HepG2 (cell line): ENCODE data around the gene CTXN1. TPM values are rescaled to one million over a fixed set of nuclear protein-coding genes. Genes with fewer than 3 reads are reported as not detected.

ENCODE experiments used
- ATAC-seq: fragments of 200-7000 bp; cut with Tn5 transposase; 3 replicates; pipeline ENCODE4 v1.9.1; 2020; ENCODE audit warnings: mild to moderate bottlenecking, moderate library complexity
- BruUV-seq: library from RNA; stranded (reverse); fragments of 400-500 nt; replicated peaks from 2 replicates; lab custom pipeline; 2021; lab: Mats Ljungman, UMichigan
- CTCF ChIA-PET: fragments of 300-600 bp; formaldehyde crosslinking; extraction: SDS; loops from one replicate; lab custom pipeline; 2021; ENCODE audit warnings: low total read pairs, inconsistent platforms, low intra/inter-chr PET ratio; lab: Yijun Ruan, JAX
- POLR2A ChIA-PET: fragments of 350-600 bp; sonication (Branson Sonifier 250); formaldehyde crosslinking; loops from one replicate; lab custom pipeline; 2020; ENCODE audit warnings: antibody characterized with exemption, inconsistent platforms; lab: Yijun Ruan, JAX
- DNase-seq: peaks from one replicate; pipeline ENCODE4 v3.0.0-alpha.2; 2015; ENCODE audit warnings: low spot score
- FAIRE-seq: peaks from 3 replicates; lab custom pipeline; 2011; peaks lifted over from hg19 to GRCh38; lab: Jason Lieb, UNC
- H2AFZ ChIP-seq: one replicate; pipeline ENCODE4 v1.6.1; 2011; ENCODE audit warnings: low read length, inconsistent platforms
- H3K27ac ChIP-seq: fragments of 300-600 bp; 3 replicates; pipeline ENCODE4 v1.8.0; 2011; ENCODE audit warnings: mixed run types, mild to moderate bottlenecking, mixed read lengths, low read length, inconsistent platforms; ENCODE audit not compliant: insufficient read depth; ENCODE audit errors: extremely low read length
- H3K27me3 ChIP-seq, 2 experiments: fragments of 200-600 bp in 1 of 2; 2 replicates in 1 of 2; 3 replicates in 1 of 2; pipeline versions ENCODE4 v1.6.0 to v1.8.0; 2011; ENCODE audit warnings: low read length in 2 of 2, mild to moderate bottlenecking in 2 of 2, moderate library complexity in 2 of 2, inconsistent platforms in 1 of 2; ENCODE audit not compliant: insufficient read depth in 2 of 2, control insufficient read depth in 1 of 2
- H3K36me3 ChIP-seq, 2 experiments: fragments of 200-600 bp in 1 of 2; replicated peaks in 1 of 2; 2 replicates in 1 of 2; 3 replicates in 1 of 2; pipeline versions ENCODE4 v1.5.1 to v1.8.0; 2011; ENCODE audit warnings: low read length in 2 of 2, inconsistent platforms in 1 of 2; ENCODE audit not compliant: insufficient read depth in 2 of 2, control insufficient read depth in 1 of 2
- H3K4me1 ChIP-seq: 2 replicates; pipeline ENCODE4 v1.5.1; 2012; ENCODE audit warnings: low read length, inconsistent platforms; ENCODE audit not compliant: insufficient read depth
- H3K4me2 ChIP-seq: 2 replicates; pipeline ENCODE4 v1.6.0; 2011; ENCODE audit warnings: low read depth, low read length, inconsistent platforms
- H3K4me3 ChIP-seq, 3 experiments: fragments of 200-600 bp in 1 of 3; sonication (generic), shearing (Covaris generic) in 1 of 3; replicated peaks in 1 of 3; 2 replicates each; pipeline ENCODE4 v1.5.1; 2011 to 2016; ENCODE audit warnings: low read length in 3 of 3, inconsistent platforms in 2 of 3, low read depth in 2 of 3, mild to moderate bottlenecking in 2 of 3, control low read depth in 1 of 3, mixed read lengths in 1 of 3; ENCODE audit not compliant: insufficient read depth in 1 of 3
- H3K79me2 ChIP-seq: one replicate; pipeline ENCODE4 v1.6.1; 2011; ENCODE audit warnings: low read length, inconsistent platforms; ENCODE audit not compliant: insufficient read depth
- H3K9ac ChIP-seq: 2 replicates; pipeline ENCODE4 v1.6.0; 2011; ENCODE audit warnings: mild to moderate bottlenecking, low read depth, low read length, inconsistent platforms; ENCODE audit not compliant: insufficient read depth
- H3K9me3 ChIP-seq: 2 replicates; pipeline ENCODE4 v1.5.1; 2012; ENCODE audit warnings: mild to moderate bottlenecking, low read length
- H4K20me1 ChIP-seq: 2 replicates; pipeline ENCODE4 v1.6.0; 2011; ENCODE audit warnings: inconsistent platforms, mild to moderate bottlenecking, low read length, moderate library complexity; ENCODE audit not compliant: insufficient read depth
- AGO1 ChIP-seq: fragments of 200-400 bp; formaldehyde crosslinking; IDR thresholded peaks from 2 replicates; pipeline ENCODE4 v1.6.1; 2017; ENCODE audit warnings: mild to moderate bottlenecking, low read depth, low read length, moderate library complexity; ENCODE audit not compliant: poor library complexity, severe bottlenecking
- AGO2 ChIP-seq: fragments of 200-400 bp; formaldehyde crosslinking; optimal IDR thresholded peaks from 2 replicates; pipeline ENCODE3; 2017; ENCODE audit warnings: mild to moderate bottlenecking, low read depth, low read length, moderate library complexity
- AKAP8 ChIP-seq: sonication (generic); formaldehyde crosslinking; IDR thresholded peaks from 2 replicates; pipeline ENCODE4 v1.5.1; 2020; ENCODE audit warnings: mild to moderate bottlenecking, missing genetic modification reagents
- ARNT ChIP-seq: fragments of 450-650 bp; IDR thresholded peaks from 2 replicates; pipeline ENCODE4 v1.6.1; 2017
- HNRNPL ChIP-seq: fragments of 200-400 bp; formaldehyde crosslinking; IDR thresholded peaks from 2 replicates; pipeline ENCODE4 v1.6.1; 2017; ENCODE audit warnings: mild to moderate bottlenecking, low read depth, low read length
- HOXA3 ChIP-seq: sonication (generic); formaldehyde crosslinking; IDR thresholded peaks from 2 replicates; pipeline ENCODE4 v1.5.0; 2020; ENCODE audit warnings: missing genetic modification reagents
- IKZF4 ChIP-seq: sonication (generic); formaldehyde crosslinking; IDR thresholded peaks from 2 replicates; pipeline ENCODE4 v1.5.1; 2020; ENCODE audit warnings: borderline replicate concordance, mild to moderate bottlenecking, low read depth, missing genetic modification reagents; ENCODE audit errors: not compliant biosample characterization
- NCOA2 ChIP-seq: sonication (generic); formaldehyde crosslinking; IDR thresholded peaks from 2 replicates; pipeline ENCODE4 v1.8.0; 2022; ENCODE audit warnings: inconsistent platforms
- POLR2A ChIP-seq, 2 experiments: IDR thresholded peaks; 2 replicates each; pipeline ENCODE4 v1.6.1; 2011; ENCODE audit warnings: low read depth in 2 of 2, low read length in 2 of 2, mild to moderate bottlenecking in 1 of 2, moderate library complexity in 1 of 2; ENCODE audit not compliant: insufficient read depth in 1 of 2
- POLR2G ChIP-seq: fragments of 200-400 bp; formaldehyde crosslinking; IDR thresholded peaks from 2 replicates; pipeline ENCODE4 v1.6.1; 2018; ENCODE audit warnings: mild to moderate bottlenecking, low read depth, low read length, moderate library complexity
- RBFOX2 ChIP-seq: fragments of 200-400 bp; formaldehyde crosslinking; IDR thresholded peaks from 2 replicates; pipeline ENCODE4 v1.6.1; 2017; ENCODE audit warnings: low read depth, mild to moderate bottlenecking, low read length
- RBM22 ChIP-seq: fragments of 200-400 bp; formaldehyde crosslinking; optimal IDR thresholded peaks from 2 replicates; pipeline ENCODE3; 2017; ENCODE audit warnings: mild to moderate bottlenecking, low read length, moderate library complexity
- SMYD3 ChIP-seq: sonication (generic); formaldehyde crosslinking; IDR thresholded peaks from 2 replicates; pipeline ENCODE4 v1.8.1; 2023; ENCODE audit warnings: mild to moderate bottlenecking, missing genetic modification reagents
- ZFP36L2 ChIP-seq: sonication (generic); formaldehyde crosslinking; IDR thresholded peaks from 2 replicates; pipeline ENCODE4 v1.4.0; 2020; ENCODE audit warnings: missing genetic modification reagents
- ZKSCAN5 ChIP-seq: sonication (generic); formaldehyde crosslinking; IDR thresholded peaks from 2 replicates; pipeline ENCODE4 v1.5.1; 2020; ENCODE audit warnings: mild to moderate bottlenecking, missing genetic modification reagents
- ZNF260 ChIP-seq: sonication (generic); formaldehyde crosslinking; IDR thresholded peaks from 2 replicates; pipeline ENCODE4 v1.4.0; 2020; ENCODE audit warnings: missing genetic modification reagents, low read depth, mild to moderate bottlenecking, borderline replicate concordance
- ZNF343 ChIP-seq: sonication (generic); formaldehyde crosslinking; IDR thresholded peaks from 2 replicates; pipeline ENCODE4 v1.4.0; 2020; ENCODE audit warnings: mild to moderate bottlenecking, missing genetic modification reagents
- ZNF562 ChIP-seq: sonication (generic); formaldehyde crosslinking; IDR thresholded peaks from 2 replicates; pipeline ENCODE4 v1.8.0; 2022; ENCODE audit warnings: missing genetic modification reagents, borderline replicate concordance
- ZNF879 ChIP-seq: sonication (generic); formaldehyde crosslinking; IDR thresholded peaks from 2 replicates; pipeline ENCODE4 v1.8.1; 2023; ENCODE audit warnings: missing genetic modification reagents
- ZSCAN30 ChIP-seq: sonication (generic); formaldehyde crosslinking; IDR thresholded peaks from 2 replicates; pipeline ENCODE4 v1.5.0; 2020; ENCODE audit warnings: mild to moderate bottlenecking, missing genetic modification reagents
- WGBS: methylation state at CpG from one replicate; pipeline ENCODE4 v1.1.6; 2017; ENCODE audit warnings: low lambda C conversion rate; 5-methylcytosine and 5-hydroxymethylcytosine counted together
- in situ Hi-C: cut with HindIII; loops from 2 replicates; pipeline ENCODE4 v1.10.0; 2017; ENCODE audit warnings: low pct_unique_long_range_greater_than_20kb; ENCODE audit not compliant: extremely low pct_ligation_motif_present
- intact Hi-C: fragments of 100-400 bp; cut with micrococcal nuclease; formaldehyde crosslinking; loops from one replicate; pipeline ENCODE4 v1.10.0; 2022; ENCODE audit not compliant: unreplicated experiment
- polyA plus RNA-seq, 8 experiments: library from polyadenylated mRNA; depleted of rRNA in 3 of 8; stranded (reverse) in 7 of 8; unstranded in 1 of 8; fragments of >200 nt; fragmentation: Illumina TruSeq in 4 of 8; extraction: Trizol in 4 of 8; gene quantifications; 2 replicates each; pipeline versions ENCODE4 v1.2.1 to v1.2.3, GENCODE V29; 2011 to 2016; ENCODE audit warnings: low read depth in 4 of 8, missing spikeins in 1 of 8, mixed read lengths in 1 of 8; ENCODE audit not compliant: insufficient read depth in 1 of 8
- total RNA-seq, 5 experiments: library from RNA; depleted of rRNA; stranded (reverse); fragments of >200 nt; fragmentation: Illumina TruSeq; extraction: Trizol; gene quantifications; 2 replicates each; pipeline ENCODE4 v1.2.3, GENCODE V29; 2016; ENCODE audit warnings: low read depth in 1 of 5
- TF ChIP-seq, protein P1 (sequence below): sonication (generic); formaldehyde crosslinking; IDR thresholded peaks from 2 replicates; pipeline ENCODE4 v1.8.1; 2023; ENCODE audit warnings: mild to moderate bottlenecking, missing genetic modification reagents
- TF ChIP-seq, protein P2 (sequence below): sonication (generic); formaldehyde crosslinking; IDR thresholded peaks from 2 replicates; pipeline ENCODE4 v1.9.0; 2021; ENCODE audit warnings: missing genetic modification reagents, borderline replicate concordance
- TF ChIP-seq, protein P3 (sequence below): sonication (generic); formaldehyde crosslinking; conservative IDR thresholded peaks from 2 replicates; pipeline ENCODE4 v1.8.1; 2023; ENCODE audit warnings: missing genetic modification reagents

The CTXN1 gene
- total and polyA plus RNA-seq, 2 of the 13 experiments (the other 11 are each of a cell fraction or from before 2014, with no cell fraction given) = 0.11 TPM; not detected in 1

DNA sequence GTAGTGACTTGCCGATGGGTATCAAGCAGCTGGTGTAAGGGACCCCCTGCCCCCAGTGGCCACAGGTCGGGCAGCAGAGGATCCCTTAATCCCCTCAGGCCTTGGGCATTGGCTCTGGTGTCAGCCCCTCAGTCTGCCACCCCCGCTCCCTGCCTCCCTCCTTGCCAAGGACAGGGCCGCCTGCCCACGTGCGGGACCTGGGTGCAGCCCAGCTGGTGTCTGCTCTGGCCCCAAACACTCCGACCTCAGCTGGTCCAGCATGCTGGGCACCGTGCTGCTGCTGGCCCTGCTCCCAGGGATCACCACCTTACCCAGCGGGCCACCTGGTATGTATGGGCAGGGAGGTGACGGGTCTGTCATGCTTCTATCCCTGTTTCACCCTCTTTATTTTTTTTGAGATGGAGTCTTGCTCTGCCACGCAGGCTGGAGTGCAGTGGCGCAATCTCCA lies 11.3 kb downstream of the CTXN1 start, which contains the start of gene TGFBR3L:
Gene TGFBR3L (plus strand): TSS at position 233 of the 448 bp plus-strand sequence.
- no peaks in the 10 kb centered on the region for H3K9me3 ChIP-seq
- H3K4me2 ChIP-seq = peak within 1 kb of the TSS; percentile 89
- POLR2A ChIA-PET = interaction anchor here (1.6 kb wide), 1 partner anchor 27 kb away, joined by 4 read pairs; no protein-coding TSS in a partner anchor
- no peak within 1 kb of the TSS for H2AFZ ChIP-seq
- no TSS peak for BruUV-seq
- H3K36me3 ChIP-seq = peaks cover 4 to 20% of the 10 kb centered on the region in 2 experiments; a peak in 3 of 5 replicates
- DNase-seq = no peak
- peak within 1 kb of the TSS in 1 of 3 experiments; percentile 70; a peak in 2 of 6 replicates for H3K4me3 ChIP-seq
- H3K27me3 ChIP-seq = no peaks in the 10 kb centered on the region; a peak in 1 of 5 replicates
- H4K20me1 ChIP-seq = no peaks in the 10 kb centered on the region
- in situ Hi-C loops = no loop called here
- H3K4me1 ChIP-seq = peaks cover 33% of the 10 kb centered on the region
- WGBS = 91% methylated on average over 10 of the region's 12 CpGs
- intact Hi-C loops = no loop called here
- H3K27ac ChIP-seq = no peak within 1 kb of the TSS
- H3K79me2 ChIP-seq = no peaks in the 10 kb centered on the region
- ATAC-seq = no peak
- peak within 1 kb of the TSS; percentile 52; the same call in 1 of the 2 replicates for H3K9ac ChIP-seq
- no peak for FAIRE-seq
- CTCF ChIA-PET = no interaction called here
- TF ChIP-seq AGO1 (peak; percentile 92), ARNT (no peak), ZNF562 (CRISPR knock-in tag) (no peak), HNRNPL (0 out of 2 replicates have a peak, but pooled peaks have one; percentile 58), ZSCAN30 (no peak), ZNF879 (CRISPR knock-in tag) (no peak), ZKSCAN5 (CRISPR knock-in tag) (no peak), NCOA2 (CRISPR knock-in tag) (no peak), ZNF260 (no peak), ZFP36L2 (no peak), RBM22 (peak; percentile 39), ZNF343 (CRISPR knock-in tag) (no peak), AKAP8 (CRISPR knock-in tag) (peak; percentile 76; the same call in 1 of the 2 replicates), RBFOX2 (0 out of 2 replicates have a peak, but pooled peaks have one; percentile 27), POLR2A (IDR thresholded peaks at IDR 0.05; ENCODE audit: insufficient read depth in 1 of 2, low read depth in 2 of 2, low read length in 2 of 2) (peak; percentile 22 to 55; a peak in 2 of 4 replicates), HOXA3 (CRISPR knock-in tag) (0 out of 2 replicates have a peak, but pooled peaks have one; percentile 6), SMYD3 (CRISPR knock-in tag) (no peak), IKZF4 (CRISPR knock-in tag) (no peak), POLR2G (peak; percentile 66), AGO2 (peak; percentile 84)
- TF ChIP-seq, protein P1, sequence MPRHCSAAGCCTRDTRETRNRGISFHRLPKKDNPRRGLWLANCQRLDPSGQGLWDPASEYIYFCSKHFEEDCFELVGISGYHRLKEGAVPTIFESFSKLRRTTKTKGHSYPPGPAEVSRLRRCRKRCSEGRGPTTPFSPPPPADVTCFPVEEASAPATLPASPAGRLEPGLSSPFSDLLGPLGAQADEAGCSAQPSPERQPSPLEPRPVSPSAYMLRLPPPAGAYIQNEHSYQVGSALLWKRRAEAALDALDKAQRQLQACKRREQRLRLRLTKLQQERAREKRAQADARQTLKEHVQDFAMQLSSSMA = no peak
- TF ChIP-seq, protein P2, sequence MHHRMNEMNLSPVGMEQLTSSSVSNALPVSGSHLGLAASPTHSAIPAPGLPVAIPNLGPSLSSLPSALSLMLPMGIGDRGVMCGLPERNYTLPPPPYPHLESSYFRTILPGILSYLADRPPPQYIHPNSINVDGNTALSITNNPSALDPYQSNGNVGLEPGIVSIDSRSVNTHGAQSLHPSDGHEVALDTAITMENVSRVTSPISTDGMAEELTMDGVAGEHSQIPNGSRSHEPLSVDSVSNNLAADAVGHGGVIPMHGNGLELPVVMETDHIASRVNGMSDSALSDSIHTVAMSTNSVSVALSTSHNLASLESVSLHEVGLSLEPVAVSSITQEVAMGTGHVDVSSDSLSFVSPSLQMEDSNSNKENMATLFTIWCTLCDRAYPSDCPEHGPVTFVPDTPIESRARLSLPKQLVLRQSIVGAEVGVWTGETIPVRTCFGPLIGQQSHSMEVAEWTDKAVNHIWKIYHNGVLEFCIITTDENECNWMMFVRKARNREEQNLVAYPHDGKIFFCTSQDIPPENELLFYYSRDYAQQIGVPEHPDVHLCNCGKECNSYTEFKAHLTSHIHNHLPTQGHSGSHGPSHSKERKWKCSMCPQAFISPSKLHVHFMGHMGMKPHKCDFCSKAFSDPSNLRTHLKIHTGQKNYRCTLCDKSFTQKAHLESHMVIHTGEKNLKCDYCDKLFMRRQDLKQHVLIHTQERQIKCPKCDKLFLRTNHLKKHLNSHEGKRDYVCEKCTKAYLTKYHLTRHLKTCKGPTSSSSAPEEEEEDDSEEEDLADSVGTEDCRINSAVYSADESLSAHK (CRISPR knock-in tag) = no peak
- TF ChIP-seq, protein P3, sequence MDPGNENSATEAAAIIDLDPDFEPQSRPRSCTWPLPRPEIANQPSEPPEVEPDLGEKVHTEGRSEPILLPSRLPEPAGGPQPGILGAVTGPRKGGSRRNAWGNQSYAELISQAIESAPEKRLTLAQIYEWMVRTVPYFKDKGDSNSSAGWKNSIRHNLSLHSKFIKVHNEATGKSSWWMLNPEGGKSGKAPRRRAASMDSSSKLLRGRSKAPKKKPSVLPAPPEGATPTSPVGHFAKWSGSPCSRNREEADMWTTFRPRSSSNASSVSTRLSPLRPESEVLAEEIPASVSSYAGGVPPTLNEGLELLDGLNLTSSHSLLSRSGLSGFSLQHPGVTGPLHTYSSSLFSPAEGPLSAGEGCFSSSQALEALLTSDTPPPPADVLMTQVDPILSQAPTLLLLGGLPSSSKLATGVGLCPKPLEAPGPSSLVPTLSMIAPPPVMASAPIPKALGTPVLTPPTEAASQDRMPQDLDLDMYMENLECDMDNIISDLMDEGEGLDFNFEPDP (CRISPR knock-in tag) = no peak
